ENCODE measurements around the gene MYRIP. TPM values are rescaled to one million over a fixed set of nuclear protein-coding genes. Genes with fewer than 3 reads are reported as not detected.

MYRIP gene
- total and polyA plus RNA-seq, 10 of the 15 experiments (the other 5 are each of a cell fraction or from before 2014, with no cell fraction given), result 0.03 to 0.08 (median 0.04) TPM; not detected in 6

DNA sequence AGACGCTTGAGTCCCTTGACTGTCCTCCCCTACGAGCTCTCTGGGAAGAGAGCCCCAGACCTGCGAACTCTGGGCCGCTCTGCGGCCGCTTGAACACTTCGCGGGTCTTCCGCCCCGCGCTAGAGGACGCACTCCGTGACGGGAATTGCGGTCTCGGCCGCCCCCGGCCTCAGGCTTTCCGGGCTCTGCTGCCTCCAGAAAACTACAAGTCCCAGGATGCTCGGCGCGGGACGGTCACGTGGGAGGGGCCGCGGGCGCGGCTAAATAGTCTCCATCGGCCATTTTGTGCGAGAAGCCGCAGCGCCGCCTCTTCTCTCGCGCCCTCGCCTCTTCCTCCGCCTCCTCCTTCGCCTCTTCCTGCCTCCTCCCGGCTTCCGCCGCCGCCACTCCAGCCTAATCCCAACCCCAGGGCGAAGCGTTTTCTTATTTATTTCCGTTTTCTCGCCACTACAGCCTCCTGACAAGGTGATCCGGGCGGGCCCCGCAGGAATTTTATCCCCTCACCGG, 500.1 kb downstream of the MYRIP start, which contains the start of gene EIF1B (continued):
- TF ChIP-seq ZNF274 (IDR thresholded peaks at IDR 0.05; ENCODE audit: insufficient read depth, insufficient read length), result no peak
- TF ChIP-seq SIN3A (IDR thresholded peaks at IDR 0.05; ENCODE audit: low read depth, low read length), result peak; percentile 38
- TF ChIP-seq MYB (IDR thresholded peaks at IDR 0.05; ENCODE audit: borderline replicate concordance, low read depth, low read length), result no peak
- TF ChIP-seq, protein P1, sequence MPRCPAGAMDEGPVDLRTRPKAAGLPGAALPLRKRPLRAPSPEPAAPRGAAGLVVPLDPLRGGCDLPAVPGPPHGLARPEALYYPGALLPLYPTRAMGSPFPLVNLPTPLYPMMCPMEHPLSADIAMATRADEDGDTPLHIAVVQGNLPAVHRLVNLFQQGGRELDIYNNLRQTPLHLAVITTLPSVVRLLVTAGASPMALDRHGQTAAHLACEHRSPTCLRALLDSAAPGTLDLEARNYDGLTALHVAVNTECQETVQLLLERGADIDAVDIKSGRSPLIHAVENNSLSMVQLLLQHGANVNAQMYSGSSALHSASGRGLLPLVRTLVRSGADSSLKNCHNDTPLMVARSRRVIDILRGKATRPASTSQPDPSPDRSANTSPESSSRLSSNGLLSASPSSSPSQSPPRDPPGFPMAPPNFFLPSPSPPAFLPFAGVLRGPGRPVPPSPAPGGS (IDR thresholded peaks at IDR 0.05; ENCODE audit: borderline replicate concordance, insufficient read depth, low read depth, low read length, poor library complexity, severe bottlenecking), result no peak
- TF ChIP-seq EGR1 (IDR thresholded peaks at IDR 0.05; ENCODE audit: borderline replicate concordance in 1 of 2, low read depth in 2 of 2, low read length in 2 of 2), result peak in 1 of 2 experiments; percentile 96; a peak in 2 of 3 replicates
- no peak for TF ChIP-seq RCOR1 (conservative IDR thresholded peaks at IDR 0.05; ENCODE audit: low read depth, low read length)
- TF ChIP-seq CHD1 (IDR thresholded peaks at IDR 0.05; ENCODE audit: low read depth, low read length), result no peak
- peak; percentile 78 for TF ChIP-seq EED (IDR thresholded peaks at IDR 0.05; ENCODE audit: low read depth)
- TF ChIP-seq HCFC1 (IDR thresholded peaks at IDR 0.05; ENCODE audit: low read length), result peak; percentile 96
- no peak for TF ChIP-seq TCF7 (IDR thresholded peaks at IDR 0.05; ENCODE audit: borderline replicate concordance)
- TF ChIP-seq ZSCAN29 (IDR thresholded peaks at IDR 0.05), result no peak
- TF ChIP-seq, protein P2, sequence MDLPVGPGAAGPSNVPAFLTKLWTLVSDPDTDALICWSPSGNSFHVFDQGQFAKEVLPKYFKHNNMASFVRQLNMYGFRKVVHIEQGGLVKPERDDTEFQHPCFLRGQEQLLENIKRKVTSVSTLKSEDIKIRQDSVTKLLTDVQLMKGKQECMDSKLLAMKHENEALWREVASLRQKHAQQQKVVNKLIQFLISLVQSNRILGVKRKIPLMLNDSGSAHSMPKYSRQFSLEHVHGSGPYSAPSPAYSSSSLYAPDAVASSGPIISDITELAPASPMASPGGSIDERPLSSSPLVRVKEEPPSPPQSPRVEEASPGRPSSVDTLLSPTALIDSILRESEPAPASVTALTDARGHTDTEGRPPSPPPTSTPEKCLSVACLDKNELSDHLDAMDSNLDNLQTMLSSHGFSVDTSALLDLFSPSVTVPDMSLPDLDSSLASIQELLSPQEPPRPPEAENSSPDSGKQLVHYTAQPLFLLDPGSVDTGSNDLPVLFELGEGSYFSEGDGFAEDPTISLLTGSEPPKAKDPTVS (IDR thresholded peaks at IDR 0.05; ENCODE audit: low read depth, low read length), result 0 out of 2 replicates have a peak, but pooled peaks have one; percentile 20
- no peak for TF ChIP-seq SMC3 (IDR thresholded peaks at IDR 0.05; ENCODE audit: borderline replicate concordance, low read length)
- no peak for TF ChIP-seq FOS (IDR thresholded peaks at IDR 0.05; ENCODE audit: borderline replicate concordance, extremely low read depth, insufficient read length)
- no peak for TF ChIP-seq NFXL1 (IDR thresholded peaks at IDR 0.05; ENCODE audit: borderline replicate concordance)
- TF ChIP-seq ATF7 (IDR thresholded peaks at IDR 0.05; ENCODE audit: low read depth), result peak; percentile 25; the same call in 1 of the 2 replicates
- peak; percentile 97 for TF ChIP-seq CBFB (IDR thresholded peaks at IDR 0.05; ENCODE audit: low read depth)
- no peak for TF ChIP-seq SPI1 (IDR thresholded peaks at IDR 0.05; ENCODE audit: borderline replicate concordance, insufficient read depth, low read depth, low read length)
- peak; percentile 89 for TF ChIP-seq HDGF (IDR thresholded peaks at IDR 0.05)
- TF ChIP-seq, protein P3, sequence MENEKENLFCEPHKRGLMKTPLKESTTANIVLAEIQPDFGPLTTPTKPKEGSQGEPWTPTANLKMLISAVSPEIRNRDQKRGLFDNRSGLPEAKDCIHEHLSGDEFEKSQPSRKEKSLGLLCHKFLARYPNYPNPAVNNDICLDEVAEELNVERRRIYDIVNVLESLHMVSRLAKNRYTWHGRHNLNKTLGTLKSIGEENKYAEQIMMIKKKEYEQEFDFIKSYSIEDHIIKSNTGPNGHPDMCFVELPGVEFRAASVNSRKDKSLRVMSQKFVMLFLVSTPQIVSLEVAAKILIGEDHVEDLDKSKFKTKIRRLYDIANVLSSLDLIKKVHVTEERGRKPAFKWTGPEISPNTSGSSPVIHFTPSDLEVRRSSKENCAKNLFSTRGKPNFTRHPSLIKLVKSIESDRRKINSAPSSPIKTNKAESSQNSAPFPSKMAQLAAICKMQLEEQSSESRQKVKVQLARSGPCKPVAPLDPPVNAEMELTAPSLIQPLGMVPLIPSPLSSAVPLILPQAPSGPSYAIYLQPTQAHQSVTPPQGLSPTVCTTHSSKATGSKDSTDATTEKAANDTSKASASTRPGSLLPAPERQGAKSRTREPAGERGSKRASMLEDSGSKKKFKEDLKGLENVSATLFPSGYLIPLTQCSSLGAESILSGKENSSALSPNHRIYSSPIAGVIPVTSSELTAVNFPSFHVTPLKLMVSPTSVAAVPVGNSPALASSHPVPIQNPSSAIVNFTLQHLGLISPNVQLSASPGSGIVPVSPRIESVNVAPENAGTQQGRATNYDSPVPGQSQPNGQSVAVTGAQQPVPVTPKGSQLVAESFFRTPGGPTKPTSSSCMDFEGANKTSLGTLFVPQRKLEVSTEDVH (IDR thresholded peaks at IDR 0.05; ENCODE audit: low read depth, partially characterized antibody), result no peak
- TF ChIP-seq, protein P4, sequence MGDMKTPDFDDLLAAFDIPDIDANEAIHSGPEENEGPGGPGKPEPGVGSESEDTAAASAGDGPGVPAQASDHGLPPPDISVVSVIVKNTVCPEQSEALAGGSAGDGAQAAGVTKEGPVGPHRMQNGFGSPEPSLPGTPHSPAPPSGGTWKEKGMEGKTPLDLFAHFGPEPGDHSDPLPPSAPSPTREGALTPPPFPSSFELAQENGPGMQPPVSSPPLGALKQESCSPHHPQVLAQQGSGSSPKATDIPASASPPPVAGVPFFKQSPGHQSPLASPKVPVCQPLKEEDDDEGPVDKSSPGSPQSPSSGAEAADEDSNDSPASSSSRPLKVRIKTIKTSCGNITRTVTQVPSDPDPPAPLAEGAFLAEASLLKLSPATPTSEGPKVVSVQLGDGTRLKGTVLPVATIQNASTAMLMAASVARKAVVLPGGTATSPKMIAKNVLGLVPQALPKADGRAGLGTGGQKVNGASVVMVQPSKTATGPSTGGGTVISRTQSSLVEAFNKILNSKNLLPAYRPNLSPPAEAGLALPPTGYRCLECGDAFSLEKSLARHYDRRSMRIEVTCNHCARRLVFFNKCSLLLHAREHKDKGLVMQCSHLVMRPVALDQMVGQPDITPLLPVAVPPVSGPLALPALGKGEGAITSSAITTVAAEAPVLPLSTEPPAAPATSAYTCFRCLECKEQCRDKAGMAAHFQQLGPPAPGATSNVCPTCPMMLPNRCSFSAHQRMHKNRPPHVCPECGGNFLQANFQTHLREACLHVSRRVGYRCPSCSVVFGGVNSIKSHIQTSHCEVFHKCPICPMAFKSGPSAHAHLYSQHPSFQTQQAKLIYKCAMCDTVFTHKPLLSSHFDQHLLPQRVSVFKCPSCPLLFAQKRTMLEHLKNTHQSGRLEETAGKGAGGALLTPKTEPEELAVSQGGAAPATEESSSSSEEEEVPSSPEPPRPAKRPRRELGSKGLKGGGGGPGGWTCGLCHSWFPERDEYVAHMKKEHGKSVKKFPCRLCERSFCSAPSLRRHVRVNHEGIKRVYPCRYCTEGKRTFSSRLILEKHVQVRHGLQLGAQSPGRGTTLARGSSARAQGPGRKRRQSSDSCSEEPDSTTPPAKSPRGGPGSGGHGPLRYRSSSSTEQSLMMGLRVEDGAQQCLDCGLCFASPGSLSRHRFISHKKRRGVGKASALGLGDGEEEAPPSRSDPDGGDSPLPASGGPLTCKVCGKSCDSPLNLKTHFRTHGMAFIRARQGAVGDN (IDR thresholded peaks at IDR 0.05), result peak; percentile 53; the same call in 1 of the 2 replicates
- TF ChIP-seq GATAD2B (conservative IDR thresholded peaks at IDR 0.05; ENCODE audit: low read depth), result peak; percentile 44; the same call in 1 of the 2 replicates

Measured in GM12878 (cell line).